AG09309 (cell line): ENCODE results near the gene RMND5B.

Experiments used
- DNase-seq: peaks from one replicate; pipeline ENCODE4 v3.0.0-alpha.2; 2010; ENCODE audit warnings: low read depth
- H3K4me3 ChIP-seq: 2 replicates; pipeline ENCODE4 v1.5.1; 2011; ENCODE audit warnings: mild to moderate bottlenecking, low read depth, low read length, moderate library complexity; ENCODE audit not compliant: control insufficient read depth
- TF ChIP-seq, protein P1 (sequence below): IDR thresholded peaks from 2 replicates; pipeline ENCODE4 v1.5.1; 2011; ENCODE audit warnings: mild to moderate bottlenecking, low read depth, low read length, inconsistent platforms; ENCODE audit not compliant: insufficient read depth, control insufficient read depth; ENCODE audit errors: missing control alignments

The RMND5B gene

DNA sequence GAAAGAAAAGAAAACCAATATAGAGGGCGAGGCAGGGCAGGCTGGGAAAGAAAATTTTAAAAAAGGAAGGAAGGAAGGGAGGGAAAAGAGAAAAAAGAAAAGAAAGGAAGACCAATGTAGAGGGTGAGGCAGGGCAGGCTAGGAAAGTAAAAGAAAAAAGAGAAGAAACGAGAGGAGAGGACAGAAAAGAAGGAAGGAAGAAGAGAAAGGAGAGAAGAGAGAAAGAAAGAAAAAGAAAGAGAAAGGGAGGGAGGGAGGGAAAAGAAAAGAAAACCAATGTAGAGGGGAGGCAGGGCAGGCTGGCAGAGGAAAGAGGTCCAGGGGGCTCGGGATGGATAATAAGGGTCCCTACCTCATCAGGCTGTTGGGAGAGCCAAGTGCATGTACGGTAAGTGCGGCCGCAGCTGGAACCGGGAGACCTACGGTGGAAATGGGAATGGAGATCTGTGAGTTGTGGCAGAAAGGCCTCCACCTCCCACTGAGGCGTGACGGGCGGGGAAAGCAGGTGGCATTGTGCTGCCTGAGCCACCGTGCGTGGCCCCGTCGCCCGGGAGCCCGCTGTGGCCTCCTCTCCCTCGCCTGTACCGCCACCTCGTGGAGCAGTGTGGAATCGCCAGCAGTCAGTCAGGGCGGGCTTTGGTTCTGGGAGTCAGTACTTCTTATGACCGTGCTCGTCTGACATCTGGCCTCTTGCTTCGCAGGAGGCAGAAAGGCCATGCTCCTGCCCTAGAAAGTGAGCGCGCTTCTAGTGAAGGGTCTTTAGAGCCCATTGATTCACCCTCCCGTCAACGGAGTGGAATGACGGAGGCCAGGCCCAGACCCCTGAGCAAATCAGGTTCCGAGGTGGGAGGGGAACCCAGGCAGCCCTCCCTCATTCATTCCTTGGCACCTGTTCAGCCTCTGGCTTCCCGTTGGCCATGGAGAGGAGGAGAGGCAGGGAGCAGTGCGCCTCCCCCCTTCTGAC lies 33.2 kb downstream of the RMND5B start:
- H3K4me3 ChIP-seq: peak overlapping the region; percentile 19
- TF ChIP-seq, protein P1, sequence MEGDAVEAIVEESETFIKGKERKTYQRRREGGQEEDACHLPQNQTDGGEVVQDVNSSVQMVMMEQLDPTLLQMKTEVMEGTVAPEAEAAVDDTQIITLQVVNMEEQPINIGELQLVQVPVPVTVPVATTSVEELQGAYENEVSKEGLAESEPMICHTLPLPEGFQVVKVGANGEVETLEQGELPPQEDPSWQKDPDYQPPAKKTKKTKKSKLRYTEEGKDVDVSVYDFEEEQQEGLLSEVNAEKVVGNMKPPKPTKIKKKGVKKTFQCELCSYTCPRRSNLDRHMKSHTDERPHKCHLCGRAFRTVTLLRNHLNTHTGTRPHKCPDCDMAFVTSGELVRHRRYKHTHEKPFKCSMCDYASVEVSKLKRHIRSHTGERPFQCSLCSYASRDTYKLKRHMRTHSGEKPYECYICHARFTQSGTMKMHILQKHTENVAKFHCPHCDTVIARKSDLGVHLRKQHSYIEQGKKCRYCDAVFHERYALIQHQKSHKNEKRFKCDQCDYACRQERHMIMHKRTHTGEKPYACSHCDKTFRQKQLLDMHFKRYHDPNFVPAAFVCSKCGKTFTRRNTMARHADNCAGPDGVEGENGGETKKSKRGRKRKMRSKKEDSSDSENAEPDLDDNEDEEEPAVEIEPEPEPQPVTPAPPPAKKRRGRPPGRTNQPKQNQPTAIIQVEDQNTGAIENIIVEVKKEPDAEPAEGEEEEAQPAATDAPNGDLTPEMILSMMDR: peak; percentile 99
- DNase-seq: no peak

DNA sequence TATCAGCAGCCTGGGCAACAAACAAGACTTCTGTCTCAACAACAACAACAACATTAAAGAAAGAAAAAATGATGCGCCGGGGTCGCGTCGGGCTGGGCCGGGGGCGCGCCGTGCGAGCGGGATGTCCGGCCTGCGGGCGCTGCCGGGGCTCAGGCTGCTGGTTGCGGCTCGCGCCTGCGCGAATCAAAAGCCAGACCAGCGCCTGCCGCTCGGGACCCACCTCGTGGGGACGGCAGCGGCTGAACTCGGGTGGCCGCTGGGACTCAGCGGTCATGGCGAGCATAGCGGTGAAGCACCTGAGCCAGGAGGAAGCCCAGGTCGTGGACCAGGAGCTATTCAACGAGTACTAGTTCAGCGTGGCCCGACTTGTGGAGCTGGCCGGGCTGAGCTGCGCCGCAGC lies 34.8 kb downstream of the RMND5B start:
- no peak overlapping the region for H3K4me3 ChIP-seq
- TF ChIP-seq, protein P1: no peak
- DNase-seq: no peak

DNA sequence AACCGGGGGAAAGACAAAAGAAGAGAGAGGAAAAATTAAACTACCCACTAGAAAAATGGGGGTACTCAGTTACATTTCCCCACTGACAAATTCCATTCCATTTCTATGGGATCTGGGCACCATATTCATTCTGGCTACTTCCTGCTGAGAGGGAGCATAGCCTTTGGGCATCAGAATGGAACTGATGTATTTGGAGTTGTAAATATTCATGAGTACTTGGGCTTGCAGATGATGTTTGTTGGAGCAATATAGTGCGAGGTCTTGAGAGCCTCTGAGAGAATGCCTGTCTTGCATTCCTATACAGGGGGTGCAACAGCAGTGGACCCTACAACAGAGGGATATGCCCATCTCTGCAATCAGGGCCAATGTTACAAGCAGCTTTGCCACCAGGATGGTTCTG lies 39.6 kb downstream of the RMND5B start:
- TF ChIP-seq, protein P1: no peak
- no peak overlapping the region for H3K4me3 ChIP-seq
- DNase-seq: no peak

DNA sequence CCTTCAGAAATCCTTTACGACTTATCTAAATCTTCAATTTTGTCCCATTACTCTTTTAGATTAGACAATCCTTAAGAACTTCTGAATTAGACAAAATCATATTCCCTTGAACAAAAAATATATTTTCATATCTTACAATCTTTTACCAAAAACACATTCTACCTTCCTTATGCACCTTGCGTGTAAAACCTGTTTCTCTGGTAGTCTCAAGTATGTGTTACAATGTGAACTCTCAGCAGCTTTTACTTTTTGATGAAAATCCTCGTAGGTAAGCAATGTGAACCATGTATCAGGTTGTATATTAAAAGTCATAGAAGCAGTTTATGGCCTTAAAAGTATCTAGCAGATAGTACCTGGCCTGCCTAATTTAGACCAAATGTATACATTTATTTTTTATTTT lies 43.6 kb downstream of the RMND5B start:
- DNase-seq: no peak
- no peak overlapping the region for H3K4me3 ChIP-seq
- TF ChIP-seq, protein P1: no peak

DNA sequence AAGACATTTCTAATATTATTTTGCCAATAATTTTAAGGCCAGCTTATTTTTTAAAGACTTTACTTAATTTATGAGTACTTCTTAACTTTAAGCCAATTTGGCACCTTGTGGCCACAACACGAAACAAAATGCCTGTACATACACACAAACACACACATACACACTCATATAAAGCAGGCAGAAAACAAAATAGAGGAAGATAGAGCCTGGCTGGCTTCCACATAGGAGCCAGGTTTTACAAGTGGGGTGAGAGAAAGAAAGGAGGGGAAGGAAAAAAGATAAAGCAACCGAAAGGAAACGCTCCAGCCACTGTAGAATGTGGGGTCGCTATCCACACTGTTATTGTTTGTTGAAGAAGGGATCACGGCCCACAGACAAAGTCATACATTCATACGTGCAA lies 46.0 kb downstream of the RMND5B start:
- TF ChIP-seq, protein P1: no peak

DNA sequence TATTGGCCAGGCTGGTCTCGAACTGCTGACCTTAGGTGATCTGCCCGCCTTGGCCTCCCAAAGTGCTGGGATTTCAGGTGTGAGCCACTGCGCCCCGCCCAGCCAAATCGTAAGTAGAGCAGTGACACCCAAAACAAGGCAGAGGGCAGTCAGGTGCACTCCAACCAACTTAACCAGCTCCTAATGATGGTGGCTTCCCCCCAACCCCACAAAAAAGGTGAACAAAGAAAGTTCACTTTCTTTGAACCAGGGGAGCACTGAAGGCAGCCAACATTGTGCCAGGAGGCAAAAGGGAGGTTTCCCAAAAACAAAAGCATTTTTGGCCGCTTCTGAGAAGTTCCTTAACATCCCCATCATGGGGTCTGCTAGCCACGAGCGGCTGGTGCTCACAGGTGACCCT lies 46.8 kb downstream of the RMND5B start:
- H3K4me3 ChIP-seq: no peak overlapping the region
- DNase-seq: no peak
- TF ChIP-seq, protein P1: no peak

More for the DNA sequence above, 46.0 kb downstream of the RMND5B start:
- DNase-seq: no peak
- no peak overlapping the region for H3K4me3 ChIP-seq
